Activated CD4-positive, alpha-beta T cell treated with anti-CD3 and anti-CD28 coated beads, Interleukin-2, amount 10 ng/mL, durations not matched to agents 24 days and 14 days (primary cell): ENCODE results near the gene ZBTB44. TPM values are rescaled to one million over a fixed set of nuclear protein-coding genes. Genes with fewer than 3 reads are reported as not detected.
A peak's percentile ranks its signal among the peaks of the same experiment; 100 is the strongest.
"Not testable (repeated sequence)": the region's sequence is repeated elsewhere in the genome, so short reads cannot be mapped to it uniquely, and the experiment has no call there.

ENCODE experiments used
- DNase-seq: peaks from one replicate; pipeline ENCODE4 v3.0.0; 2022
- H3K27ac Mint-ChIP-seq: one replicate; pipeline ENCODE4 v1.8.0; 2022; ENCODE audit warnings: mild to moderate bottlenecking, mixed read lengths
- H3K27me3 Mint-ChIP-seq: one replicate; pipeline ENCODE4 v1.8.0; 2022; ENCODE audit warnings: mixed read lengths
- H3K36me3 Mint-ChIP-seq: one replicate; pipeline ENCODE4 v1.8.0; 2022; ENCODE audit warnings: low read depth, mild to moderate bottlenecking, mixed read lengths
- H3K4me1 Mint-ChIP-seq: one replicate; pipeline ENCODE4 v1.8.0; 2021; ENCODE audit warnings: mixed read lengths
- H3K4me3 Mint-ChIP-seq: one replicate; pipeline ENCODE4 v1.8.0; 2022; ENCODE audit warnings: mild to moderate bottlenecking, moderate library complexity, mixed read lengths
- H3K9me3 Mint-ChIP-seq: one replicate; pipeline ENCODE4 v1.8.0; 2021; ENCODE audit warnings: mixed read lengths
- intact Hi-C: fragments of 100-400 bp; cut with micrococcal nuclease; formaldehyde crosslinking; loops from one replicate; pipeline ENCODE4 v1.15.1; 2023
- total RNA-seq: library from RNA; stranded (reverse); gene quantifications from 2 replicates; pipeline ENCODE4 v1.2.3, GENCODE V29; 2022

Gene ZBTB44
- total RNA-seq, 1 donor from 2014 or later: 36.0 TPM

DNA sequence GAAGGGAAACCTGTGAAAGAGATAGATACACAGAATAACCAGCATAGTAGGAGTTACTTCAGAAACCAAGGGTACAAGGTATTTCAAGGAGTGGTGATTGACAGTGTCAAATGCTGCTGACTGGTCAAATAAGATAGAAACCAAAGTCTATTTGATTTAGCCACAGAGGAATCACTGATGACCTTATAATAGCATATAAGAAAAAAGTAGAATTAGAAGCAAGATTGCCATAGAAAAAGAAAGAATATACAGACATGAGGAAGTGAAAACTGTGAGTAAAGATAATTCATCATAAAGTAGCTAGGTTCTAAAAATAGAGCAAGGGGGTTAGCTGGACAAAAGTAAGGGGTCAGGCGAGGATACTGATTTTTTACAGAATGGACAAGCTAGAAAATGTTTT lies 14.2 kb downstream of the ZBTB44 start:
- Mint-ChIP-seq H3K27me3 (no peaks in the 10 kb centered on the region), H3K4me1 (peaks cover 22% of the 10 kb centered on the region)

DNA sequence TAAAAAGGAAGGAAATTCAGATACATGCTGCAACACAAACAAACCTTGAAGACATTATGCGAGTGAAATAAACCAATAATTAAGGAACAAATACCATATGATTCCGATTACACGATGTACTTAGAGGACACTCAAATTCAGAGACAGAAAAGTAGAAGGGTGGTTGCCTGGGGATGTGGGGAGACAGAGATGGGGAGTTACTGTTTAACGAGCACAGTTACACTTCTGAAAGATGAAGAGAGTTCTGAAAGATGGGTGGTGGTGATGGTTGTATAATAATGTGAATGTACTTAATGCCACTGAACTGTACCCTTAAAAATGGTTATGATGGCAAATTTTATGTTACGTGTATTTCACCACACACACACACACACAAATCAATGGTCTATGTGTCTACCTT lies 14.7 kb downstream of the ZBTB44 start:
- no peaks in the 10 kb centered on the region for H3K27me3 Mint-ChIP-seq
- H3K36me3 Mint-ChIP-seq: peaks cover 29% of the 10 kb centered on the region
- H3K4me3 Mint-ChIP-seq: no peak overlapping the region
- DNase-seq: no peak
- H3K9me3 Mint-ChIP-seq: peaks cover 4% of the 10 kb centered on the region
- intact Hi-C loops: no loop called here
- peaks cover 16% of the 10 kb centered on the region for H3K4me1 Mint-ChIP-seq
- no peak overlapping the region for H3K27ac Mint-ChIP-seq

More for the DNA sequence above, 14.2 kb downstream of the ZBTB44 start:
- DNase-seq: no peak
- Mint-ChIP-seq H3K4me3 (no peak overlapping the region), H3K36me3 (peaks cover 32% of the 10 kb centered on the region), H3K9me3 (peaks cover 10% of the 10 kb centered on the region), H3K27ac (no peak overlapping the region)
- intact Hi-C loops: no loop called here

DNA sequence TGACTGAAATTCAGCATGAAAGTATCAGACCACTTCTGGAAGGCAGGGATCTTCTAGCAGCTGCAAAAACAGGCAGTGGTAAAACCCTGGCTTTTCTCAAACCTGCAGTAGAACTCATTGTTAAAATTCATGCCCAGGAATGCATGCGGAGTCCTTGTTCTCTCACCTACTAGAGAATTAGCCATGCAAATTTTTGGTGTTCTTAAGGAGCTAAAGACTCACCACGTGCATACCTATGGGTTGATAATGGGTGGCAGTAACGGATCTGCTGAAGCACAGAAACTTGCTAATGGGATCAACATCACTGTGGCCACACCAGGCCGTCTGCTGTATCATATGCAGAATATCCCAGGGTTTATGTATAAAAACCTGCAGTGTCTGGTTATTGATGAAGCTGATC lies 19.1 kb downstream of the ZBTB44 start:
- H3K27ac Mint-ChIP-seq: no peak overlapping the region
- H3K4me3 Mint-ChIP-seq: no peak overlapping the region
- H3K27me3 Mint-ChIP-seq: no peaks in the 10 kb centered on the region
- intact Hi-C loops: no loop called here
- peaks cover 2% of the 10 kb centered on the region for H3K4me1 Mint-ChIP-seq
- no peak for DNase-seq
- H3K36me3 Mint-ChIP-seq: peaks cover 20% of the 10 kb centered on the region
- H3K9me3 Mint-ChIP-seq: no peaks in the 10 kb centered on the region

DNA sequence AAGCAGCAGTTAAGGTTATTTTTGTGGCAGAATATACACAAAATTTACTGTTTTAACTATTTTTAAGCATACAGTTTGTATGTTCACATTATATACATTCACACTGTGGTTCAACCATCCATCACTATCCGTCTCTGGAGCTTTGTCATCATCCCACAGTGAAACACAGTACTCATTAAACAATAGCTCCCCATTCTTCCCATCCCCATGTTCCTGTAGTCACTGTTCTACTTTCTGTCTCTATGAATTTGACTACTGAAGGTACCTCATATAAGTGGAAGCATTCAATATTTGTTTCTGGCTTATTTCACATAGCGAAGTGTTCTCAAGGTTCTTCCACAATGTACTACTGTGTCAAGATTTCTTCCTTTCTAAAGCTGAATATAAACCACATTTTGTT lies 32.6 kb downstream of the ZBTB44 start:
- peaks cover 36% of the 10 kb centered on the region for H3K36me3 Mint-ChIP-seq

DNA sequence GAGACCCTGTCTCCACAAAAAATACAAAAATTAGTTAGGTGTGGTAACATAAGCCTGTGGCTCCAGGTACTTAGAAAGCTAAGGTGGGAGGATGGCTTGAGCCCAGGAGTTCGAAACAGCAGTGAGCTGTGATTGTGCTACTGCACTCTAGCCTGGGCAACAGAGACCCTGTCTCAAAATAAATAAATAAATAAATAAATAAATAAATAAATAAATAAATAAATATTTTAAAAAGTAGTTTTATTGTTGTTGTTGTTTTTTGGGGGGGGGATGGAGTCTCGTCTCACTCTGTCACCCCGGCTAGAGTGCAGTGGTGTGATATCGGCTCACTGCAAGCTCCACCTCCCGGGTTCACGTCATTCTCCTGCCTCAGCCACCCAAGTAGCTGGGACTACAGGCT lies 33.4 kb downstream of the ZBTB44 start:
- DNase-seq, H3K4me3 Mint-ChIP-seq, H3K27ac Mint-ChIP-seq: not testable (repeated sequence)

More for the DNA sequence above, 32.6 kb downstream of the ZBTB44 start:
- intact Hi-C loops: no loop called here
- no peak overlapping the region for H3K27ac Mint-ChIP-seq
- DNase-seq: no peak
- H3K9me3 Mint-ChIP-seq: peaks cover 6% of the 10 kb centered on the region
- H3K4me1 Mint-ChIP-seq: peaks cover 17% of the 10 kb centered on the region
- H3K4me3 Mint-ChIP-seq: no peak overlapping the region
- no peaks in the 10 kb centered on the region for H3K27me3 Mint-ChIP-seq

DNA sequence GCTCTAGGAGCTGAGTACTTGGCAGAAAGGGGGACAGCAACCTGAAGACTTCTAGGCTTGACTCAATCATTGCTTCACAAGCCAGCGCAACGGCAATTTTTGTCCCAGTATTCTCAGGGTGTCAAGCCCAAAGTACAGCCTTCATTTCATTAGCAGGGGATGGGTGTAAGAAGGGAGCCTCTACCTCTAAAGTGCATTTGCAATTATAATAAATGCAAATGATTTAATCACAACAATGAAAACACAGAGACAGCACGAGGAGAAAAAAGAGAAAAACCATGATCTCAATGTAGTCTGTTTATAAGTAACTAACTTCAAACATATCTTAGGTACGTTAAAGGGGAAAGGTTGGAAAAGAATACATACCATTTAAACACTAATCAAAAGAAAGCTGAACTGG lies 34.7 kb downstream of the ZBTB44 start:
- DNase-seq: no peak
- Mint-ChIP-seq H3K4me3 (no peak overlapping the region), H3K27me3 (no peaks in the 10 kb centered on the region), H3K27ac (no peak overlapping the region), H3K36me3 (peaks cover 26% of the 10 kb centered on the region), H3K9me3 (peaks cover 6% of the 10 kb centered on the region), H3K4me1 (peaks cover 11% of the 10 kb centered on the region)
- intact Hi-C loops: loop anchor here (2.0 kb wide), 1 partner anchor 35 kb away; the partner anchor contains the start of gene ZBTB44

More for the DNA sequence above, 33.4 kb downstream of the ZBTB44 start:
- H3K9me3 Mint-ChIP-seq, intact Hi-C loops, H3K27me3 Mint-ChIP-seq: not testable (repeated sequence)
- Mint-ChIP-seq H3K4me1 (peaks cover 13% of the 10 kb centered on the region), H3K36me3 (peaks cover 31% of the 10 kb centered on the region)

DNA sequence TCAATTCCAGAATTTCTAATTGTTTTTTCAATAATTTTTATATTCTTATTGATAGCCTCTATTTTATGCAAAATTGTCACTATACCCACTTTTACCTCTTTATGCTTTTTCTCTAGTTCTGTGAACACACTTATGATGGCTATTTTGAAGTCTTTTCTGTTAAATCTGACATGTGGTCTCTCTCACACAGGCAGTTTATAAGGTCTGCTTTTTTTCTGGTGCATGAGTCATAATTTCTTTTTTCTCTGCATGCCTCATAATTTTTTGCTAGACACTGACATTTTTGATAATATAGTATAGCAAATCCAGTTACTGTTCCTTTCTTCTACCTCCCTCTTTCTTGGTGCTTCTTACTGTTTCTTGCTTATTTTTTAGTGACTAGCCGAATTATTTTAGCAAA lies 36.0 kb downstream of the ZBTB44 start:
- Mint-ChIP-seq H3K9me3 (peaks cover 6% of the 10 kb centered on the region), H3K27ac (peak overlapping the region; percentile 65), H3K4me1 (peaks cover 11% of the 10 kb centered on the region), H3K27me3 (no peaks in the 10 kb centered on the region), H3K36me3 (peaks cover 22% of the 10 kb centered on the region), H3K4me3 (peak overlapping the region; percentile 50)
- intact Hi-C loops: loop anchor here (2.0 kb wide), 1 partner anchor 36 kb away; the partner anchor contains the start of gene ZBTB44
- DNase-seq: no peak

DNA sequence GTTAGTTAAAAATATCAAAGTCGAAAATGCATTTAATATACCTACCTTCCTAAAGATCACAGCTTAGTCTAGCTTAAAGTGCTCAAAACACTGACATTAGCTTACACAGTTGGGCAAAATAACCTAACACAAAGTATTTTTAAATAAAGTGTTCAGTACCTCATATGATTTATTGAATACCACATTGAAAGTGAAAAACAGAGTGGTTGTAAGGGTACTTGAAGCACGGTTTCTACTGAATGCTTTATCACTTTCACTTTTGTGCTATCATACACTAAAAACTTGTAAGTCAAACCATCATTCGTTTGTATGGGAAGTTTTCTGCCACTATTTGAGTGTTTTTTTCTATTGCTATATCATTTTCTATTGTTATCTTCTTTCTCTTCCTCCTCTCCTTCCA lies 36.6 kb downstream of the ZBTB44 start:
- no peak for DNase-seq
- H3K27ac Mint-ChIP-seq: peak overlapping the region; percentile 27
- H3K27me3 Mint-ChIP-seq: no peaks in the 10 kb centered on the region
- peak overlapping the region; percentile 3 for H3K4me3 Mint-ChIP-seq
- peaks cover 6% of the 10 kb centered on the region for H3K9me3 Mint-ChIP-seq
- H3K36me3 Mint-ChIP-seq: peaks cover 21% of the 10 kb centered on the region
- intact Hi-C loops: loop anchor here (2.0 kb wide), 1 partner anchor 37 kb away; the partner anchor contains the start of gene ZBTB44
- peaks cover 11% of the 10 kb centered on the region for H3K4me1 Mint-ChIP-seq

DNA sequence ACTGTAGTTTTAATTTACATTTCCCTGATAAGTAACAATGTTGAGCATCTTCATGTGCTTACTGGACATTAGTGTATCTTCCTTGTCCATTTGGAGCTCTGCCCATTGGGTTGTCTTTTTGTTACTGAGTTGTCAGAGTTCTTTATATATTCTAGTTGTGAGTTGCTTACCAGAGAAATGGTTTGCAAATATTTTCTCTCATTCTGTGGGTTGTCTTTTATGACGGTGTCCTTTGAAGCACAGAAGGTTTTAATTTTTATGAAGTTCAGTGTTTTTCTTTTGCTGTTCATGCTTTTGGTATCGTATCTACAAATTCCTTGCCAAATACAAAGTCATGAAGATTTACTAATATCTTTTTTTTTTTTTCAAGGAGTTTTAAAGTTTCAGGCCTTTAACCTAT lies 42.4 kb downstream of the ZBTB44 start:
- Mint-ChIP-seq H3K27ac (no peak overlapping the region), H3K27me3 (no peaks in the 10 kb centered on the region), H3K9me3 (no peaks in the 10 kb centered on the region), H3K4me3 (no peak overlapping the region), H3K4me1 (peaks cover 4% of the 10 kb centered on the region), H3K36me3 (peaks cover 4% of the 10 kb centered on the region)
- intact Hi-C loops: no loop called here
- DNase-seq: no peak

DNA sequence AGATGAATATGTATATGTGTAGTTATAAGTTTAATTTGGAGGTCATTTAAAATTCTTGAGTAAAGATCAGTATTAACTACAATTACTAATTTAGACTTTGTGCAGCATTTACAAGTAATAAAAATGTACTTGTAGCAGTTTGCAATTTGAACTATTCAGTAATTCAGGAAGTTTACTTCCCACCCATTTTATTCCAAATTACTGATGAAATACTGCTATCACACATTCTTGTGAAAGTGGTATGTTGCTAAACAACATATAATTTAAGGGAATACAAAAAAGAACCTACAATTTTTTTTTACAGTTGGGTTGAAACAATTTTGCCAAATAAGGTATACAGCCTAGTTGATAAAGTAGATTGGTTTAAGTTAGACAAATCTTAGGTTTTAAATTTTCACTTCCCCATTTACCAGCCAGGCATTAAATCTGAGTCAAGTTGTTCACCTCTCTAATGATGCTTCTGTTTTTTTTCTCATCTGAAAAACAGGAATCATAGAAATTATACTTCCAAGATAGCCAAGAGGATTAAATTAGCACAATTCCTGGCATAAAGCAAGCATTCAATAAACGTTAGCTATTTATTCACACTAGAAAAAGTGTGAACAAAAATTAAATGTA lies 45.3 kb downstream of the ZBTB44 start:
- Mint-ChIP-seq H3K36me3 (peaks cover 14% of the 10 kb centered on the region), H3K27ac (no peak overlapping the region), H3K4me1 (peaks cover 12% of the 10 kb centered on the region), H3K4me3 (no peak overlapping the region), H3K27me3 (no peaks in the 10 kb centered on the region), H3K9me3 (no peaks in the 10 kb centered on the region)
- intact Hi-C loops: no loop called here
- DNase-seq: no peak

DNA sequence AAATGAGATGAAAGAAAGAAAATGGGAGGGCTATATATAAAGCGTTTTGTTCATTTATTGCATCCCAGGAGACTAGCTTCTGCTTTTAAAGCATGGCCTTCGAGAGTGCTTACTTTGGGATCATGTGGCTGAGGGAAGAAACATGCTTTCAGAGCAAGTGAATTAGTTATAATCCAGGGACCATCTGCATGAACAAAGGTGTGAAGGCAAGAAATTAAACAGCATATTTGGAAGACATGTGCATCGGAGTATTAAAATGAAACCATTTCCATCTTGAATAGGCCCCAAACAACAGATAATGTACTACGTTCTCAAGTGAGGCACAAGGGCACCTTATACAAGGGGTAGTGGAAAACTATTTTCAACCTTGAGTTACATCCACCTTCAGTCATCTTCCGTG lies 51.4 kb downstream of the ZBTB44 start:
- intact Hi-C loops: no loop called here
- peaks cover 48% of the 10 kb centered on the region for H3K36me3 Mint-ChIP-seq
- no peak overlapping the region for H3K4me3 Mint-ChIP-seq
- H3K9me3 Mint-ChIP-seq: peaks cover 6% of the 10 kb centered on the region
- H3K27ac Mint-ChIP-seq: no peak overlapping the region
- H3K27me3 Mint-ChIP-seq: no peaks in the 10 kb centered on the region
- peaks cover 15% of the 10 kb centered on the region for H3K4me1 Mint-ChIP-seq
- no peak for DNase-seq

DNA sequence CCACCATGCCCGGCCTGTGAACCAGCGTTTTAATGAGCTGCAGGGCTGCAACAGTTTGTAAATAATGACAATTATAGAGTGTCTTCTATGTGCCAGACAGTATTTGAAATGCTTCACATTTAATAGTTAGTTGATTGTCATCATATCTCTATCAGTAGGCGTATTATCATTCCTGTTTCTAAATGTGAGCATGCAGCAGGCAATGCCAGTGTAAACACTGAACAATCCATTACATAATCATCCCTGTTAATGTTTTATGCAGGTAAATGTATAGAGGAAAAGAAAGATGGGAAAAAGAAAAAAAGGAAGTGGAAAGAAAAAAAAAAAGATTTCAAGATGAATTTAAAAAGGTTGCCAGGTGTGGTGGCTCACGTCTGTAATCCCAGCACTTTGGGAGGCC lies 52.3 kb downstream of the ZBTB44 start:
- DNase-seq: no peak
- peaks cover 15% of the 10 kb centered on the region for H3K4me1 Mint-ChIP-seq
- H3K36me3 Mint-ChIP-seq: peaks cover 49% of the 10 kb centered on the region
- H3K27ac Mint-ChIP-seq: no peak overlapping the region
- H3K4me3 Mint-ChIP-seq: no peak overlapping the region
- no peaks in the 10 kb centered on the region for H3K27me3 Mint-ChIP-seq
- intact Hi-C loops: no loop called here
- peaks cover 6% of the 10 kb centered on the region for H3K9me3 Mint-ChIP-seq

DNA sequence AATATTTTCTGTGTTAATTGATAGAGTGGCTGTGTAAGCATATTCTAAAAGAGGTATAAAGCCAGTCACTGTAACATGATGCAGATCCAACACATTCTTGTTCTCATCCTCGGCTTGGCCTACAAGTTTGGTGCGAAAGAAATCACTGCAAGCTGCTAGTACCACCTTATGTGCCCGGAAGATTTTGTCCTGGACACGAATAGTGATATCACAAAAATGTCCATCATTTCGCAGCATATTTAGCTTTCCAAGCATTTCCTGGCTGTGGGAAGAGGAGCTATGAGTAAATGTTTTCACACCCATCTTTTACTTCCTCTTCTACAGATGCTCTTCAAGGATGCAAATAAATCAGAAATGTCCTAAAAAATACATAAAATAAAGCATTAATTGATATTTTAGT lies 53.1 kb downstream of the ZBTB44 start:
- H3K4me1 Mint-ChIP-seq: peaks cover 15% of the 10 kb centered on the region
- H3K4me3 Mint-ChIP-seq: no peak overlapping the region
- H3K27me3 Mint-ChIP-seq: no peaks in the 10 kb centered on the region
- peaks cover 52% of the 10 kb centered on the region for H3K36me3 Mint-ChIP-seq
- peaks cover 6% of the 10 kb centered on the region for H3K9me3 Mint-ChIP-seq
- intact Hi-C loops: no loop called here
- no peak overlapping the region for H3K27ac Mint-ChIP-seq
- no peak for DNase-seq

DNA sequence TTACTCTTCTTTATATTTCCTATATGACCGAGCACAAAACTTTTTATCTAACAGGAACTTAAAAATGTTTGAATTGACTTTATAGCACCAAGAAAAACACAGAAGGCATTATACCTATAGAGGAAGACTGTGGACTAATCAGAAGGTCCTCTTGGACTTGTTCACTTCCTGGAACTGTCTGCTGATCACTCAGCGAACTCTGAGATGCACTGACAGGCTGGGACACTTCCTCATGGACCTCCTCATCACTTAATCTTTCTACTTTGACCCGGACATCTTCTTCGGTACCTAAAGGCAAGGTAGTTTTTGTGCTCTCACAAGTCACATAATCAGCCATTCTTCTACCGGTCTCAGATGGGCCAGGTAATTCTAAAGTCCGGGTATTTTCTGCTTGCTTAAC lies 54.0 kb downstream of the ZBTB44 start:
- Mint-ChIP-seq H3K4me3 (no peak overlapping the region), H3K9me3 (peaks cover 8% of the 10 kb centered on the region), H3K36me3 (peaks cover 53% of the 10 kb centered on the region), H3K27me3 (no peaks in the 10 kb centered on the region), H3K4me1 (peaks cover 16% of the 10 kb centered on the region), H3K27ac (no peak overlapping the region)
- DNase-seq: no peak
- intact Hi-C loops: no loop called here

DNA sequence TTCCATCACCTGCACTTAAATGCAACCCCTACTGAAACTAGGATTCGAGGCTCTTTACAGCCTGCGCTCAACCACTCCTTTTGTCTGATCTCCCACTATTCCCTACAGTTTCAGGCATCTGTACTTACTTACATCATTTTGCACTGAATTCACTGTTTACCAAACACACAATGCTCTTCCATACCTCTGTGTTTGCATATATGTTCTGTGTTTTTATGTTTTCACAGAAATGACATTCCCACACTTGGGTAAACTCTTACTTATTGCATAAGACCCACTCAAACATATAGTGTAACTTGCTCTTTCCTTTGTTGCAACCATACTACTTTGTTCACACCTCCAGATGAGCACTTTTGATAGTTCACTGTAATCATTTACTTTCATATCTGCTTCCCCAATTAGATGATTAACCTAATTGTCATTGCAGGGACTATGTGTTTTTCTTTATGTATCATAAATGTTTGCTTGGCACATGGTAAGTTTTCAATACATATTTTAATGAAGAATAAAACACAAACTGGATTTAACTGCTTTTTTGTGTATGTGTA lies 54.6 kb downstream of the ZBTB44 start:
- H3K4me3 Mint-ChIP-seq: no peak overlapping the region
- peaks cover 57% of the 10 kb centered on the region for H3K36me3 Mint-ChIP-seq
- no peaks in the 10 kb centered on the region for H3K27me3 Mint-ChIP-seq
- intact Hi-C loops: no loop called here
- no peak overlapping the region for H3K27ac Mint-ChIP-seq
- H3K4me1 Mint-ChIP-seq: peaks cover 13% of the 10 kb centered on the region
- no peak for DNase-seq
- H3K9me3 Mint-ChIP-seq: peaks cover 9% of the 10 kb centered on the region
